Prostate gland (tissue), 2 donors: Measurements from ENCODE around the gene SCYGR7.

Experiments
- POLR2A ChIP-seq: fragments of 450-650 bp; IDR thresholded peaks from one replicate; pipeline ENCODE4 v1.6.1; 2016; ENCODE audit warnings: antibody characterized with exemption, mild to moderate bottlenecking
- POLR2AphosphoS5 ChIP-seq: sonication (generic); formaldehyde crosslinking; IDR thresholded peaks from one replicate; pipeline ENCODE4 v1.6.1; 2017; ENCODE audit warnings: antibody characterized with exemption
- TF ChIP-seq, protein P1 (sequence below), 4 experiments: fragments of 200-600 bp in 2 of 4; fragments of 450-650 bp in 2 of 4; sonication (generic) in 2 of 4; IDR thresholded peaks; 1 replicate in 3 of 4; 2 replicates in 1 of 4; pipeline ENCODE4 v1.5.1; 2016 to 2019; ENCODE audit warnings: antibody characterized with exemption in 4 of 4, mild to moderate bottlenecking in 2 of 4, moderate library complexity in 2 of 4

DNA sequence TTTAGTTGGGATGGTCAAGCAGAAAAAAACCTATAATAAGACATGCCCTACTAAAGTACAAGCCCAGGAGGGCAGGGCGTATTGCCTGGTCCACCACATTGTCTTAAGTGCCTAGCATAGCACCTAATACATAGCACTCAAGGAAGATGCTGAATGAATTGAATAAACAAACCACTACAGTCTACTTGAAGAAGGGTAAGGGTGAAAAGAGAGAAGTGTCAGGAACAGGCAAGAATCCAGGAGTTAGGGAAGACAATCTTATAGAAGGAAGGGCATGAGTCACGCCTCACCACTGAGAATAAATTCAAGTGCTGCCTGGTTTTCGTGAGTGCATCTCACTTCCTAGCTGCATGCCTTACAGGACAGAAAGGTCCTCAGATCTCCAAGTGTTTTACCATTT, 24.2 kb upstream of the SCYGR7 start:
- TF ChIP-seq, protein P1, sequence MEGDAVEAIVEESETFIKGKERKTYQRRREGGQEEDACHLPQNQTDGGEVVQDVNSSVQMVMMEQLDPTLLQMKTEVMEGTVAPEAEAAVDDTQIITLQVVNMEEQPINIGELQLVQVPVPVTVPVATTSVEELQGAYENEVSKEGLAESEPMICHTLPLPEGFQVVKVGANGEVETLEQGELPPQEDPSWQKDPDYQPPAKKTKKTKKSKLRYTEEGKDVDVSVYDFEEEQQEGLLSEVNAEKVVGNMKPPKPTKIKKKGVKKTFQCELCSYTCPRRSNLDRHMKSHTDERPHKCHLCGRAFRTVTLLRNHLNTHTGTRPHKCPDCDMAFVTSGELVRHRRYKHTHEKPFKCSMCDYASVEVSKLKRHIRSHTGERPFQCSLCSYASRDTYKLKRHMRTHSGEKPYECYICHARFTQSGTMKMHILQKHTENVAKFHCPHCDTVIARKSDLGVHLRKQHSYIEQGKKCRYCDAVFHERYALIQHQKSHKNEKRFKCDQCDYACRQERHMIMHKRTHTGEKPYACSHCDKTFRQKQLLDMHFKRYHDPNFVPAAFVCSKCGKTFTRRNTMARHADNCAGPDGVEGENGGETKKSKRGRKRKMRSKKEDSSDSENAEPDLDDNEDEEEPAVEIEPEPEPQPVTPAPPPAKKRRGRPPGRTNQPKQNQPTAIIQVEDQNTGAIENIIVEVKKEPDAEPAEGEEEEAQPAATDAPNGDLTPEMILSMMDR (IDR thresholded peaks at IDR 0.05) = no peak
- TF ChIP-seq POLR2A (no peak), POLR2AphosphoS5 (no peak)
